Measurements from ENCODE around the gene MINPP1.

- TF ChIP-seq CTCF (IDR thresholded peaks at IDR 0.05; ENCODE audit: low read depth, low read length, poor library complexity, severe bottlenecking) (no peak), EZH2phosphoT487 (IDR thresholded peaks at IDR 0.05; ENCODE audit: borderline replicate concordance, low read length) (no peak)
Observed at GRCh38 chr10:87519582-87519981, 14.9 kb downstream of the MINPP1 start.
